GM18526 (cell line): Measurements from ENCODE around the gene GPR180.

Experiments
- POLR2A ChIP-seq: IDR thresholded peaks from 3 replicates; pipeline ENCODE4 v1.6.1; 2011; ENCODE audit not compliant: insufficient read length; ENCODE audit errors: extremely low read depth

Gene GPR180

GRCh38 chr13:94660695-94661326 is 59.2 kb downstream of the GPR180 start:
- no peak for TF ChIP-seq POLR2A

- TF ChIP-seq POLR2A: no peak
Measured at GRCh38 chr13:94661406-94661805, 59.7 kb downstream of the GPR180 start.

DNA sequence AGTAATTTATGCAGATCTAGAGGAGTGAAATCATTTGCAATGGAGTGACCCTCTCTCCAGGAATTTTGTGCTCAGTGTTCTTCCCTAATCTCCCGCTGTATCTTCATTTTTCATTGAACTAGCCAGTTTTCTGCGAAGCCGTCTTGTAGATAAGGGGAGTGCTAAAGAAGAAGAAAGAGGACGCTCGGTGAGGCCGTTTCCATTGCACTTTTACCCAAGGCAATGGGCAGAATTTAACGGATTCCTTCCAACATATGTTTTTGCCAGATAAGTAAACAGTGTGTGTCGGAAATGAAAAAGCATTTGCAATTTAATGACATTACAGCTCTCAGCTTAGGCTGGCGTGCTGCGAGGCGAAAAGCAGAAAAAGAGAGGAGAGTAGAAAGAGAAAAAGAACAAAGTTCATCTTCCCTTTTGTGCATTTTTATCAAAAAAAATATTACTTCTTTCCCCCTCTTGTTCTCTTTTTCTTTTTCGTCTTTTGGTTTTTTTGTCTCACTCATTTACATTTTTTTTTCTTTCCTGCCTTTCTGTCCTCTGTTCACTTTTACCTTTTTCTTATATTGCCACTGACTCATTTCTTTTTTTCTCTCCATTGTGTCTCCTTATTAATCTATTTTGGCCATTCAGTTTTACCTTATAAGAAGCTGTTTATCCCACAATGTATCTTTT is 60.8 kb downstream of the GPR180 start:
- no peak for TF ChIP-seq POLR2A

DNA sequence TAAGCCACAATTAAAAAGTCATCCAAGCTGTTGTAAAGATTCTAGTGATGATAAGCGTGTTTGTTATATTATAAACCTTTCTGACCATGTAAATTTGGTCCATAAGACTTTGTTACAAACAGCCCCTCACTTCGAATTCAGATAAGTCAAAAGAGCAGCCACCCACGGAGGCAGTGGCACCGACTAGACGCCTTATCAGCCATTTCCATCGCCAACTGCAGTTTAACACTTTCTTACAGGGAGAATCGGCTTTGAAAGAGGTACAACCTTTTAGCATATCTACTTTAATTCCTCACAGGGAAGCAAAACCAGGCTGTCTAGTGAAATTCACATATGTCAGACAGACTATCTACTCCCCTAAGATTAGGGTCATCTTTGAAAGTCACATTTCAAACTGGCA is 63.2 kb downstream of the GPR180 start:
- TF ChIP-seq POLR2A: no peak

- no peak for TF ChIP-seq POLR2A
Measured at GRCh38 chr13:94666065-94666464, 64.4 kb downstream of the GPR180 start.

DNA sequence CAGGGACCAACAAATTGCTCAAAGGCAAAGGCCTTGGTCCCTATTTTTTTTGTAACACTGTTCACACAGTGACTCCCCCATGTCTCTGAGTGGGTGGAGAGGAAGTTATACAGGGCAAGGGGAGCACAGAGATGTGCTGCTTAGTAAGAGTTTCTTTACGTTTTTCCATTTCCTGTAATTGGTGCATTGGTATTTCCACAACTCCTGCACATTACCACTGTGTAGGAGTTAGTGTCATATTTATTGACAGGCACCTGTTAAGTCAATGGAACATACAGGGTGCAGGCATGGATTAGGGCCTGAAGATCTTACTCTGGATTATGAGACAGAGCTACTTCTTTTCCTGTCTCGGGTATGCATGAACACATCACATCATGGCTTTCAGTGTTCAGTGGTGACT is 65.5 kb downstream of the GPR180 start:
- TF ChIP-seq POLR2A: no peak

DNA sequence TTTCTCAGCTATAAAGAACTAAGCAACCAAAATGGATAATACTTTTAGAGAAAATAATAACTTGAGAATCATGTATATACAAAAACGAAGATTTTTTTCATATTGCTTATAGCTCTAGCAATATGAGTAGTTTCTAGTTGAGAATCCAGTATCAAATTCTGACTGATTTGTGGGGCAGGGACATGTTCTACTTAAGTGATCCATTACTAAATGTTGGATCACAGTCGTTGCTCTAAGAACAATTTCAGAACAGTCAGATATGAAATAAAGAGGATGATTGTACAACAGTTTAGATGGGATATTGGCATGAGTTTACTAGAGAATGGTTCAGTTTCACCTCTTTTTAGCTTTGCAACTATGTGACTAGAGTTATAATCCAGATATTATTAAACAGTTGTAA is 70.7 kb downstream of the GPR180 start:
- no peak for TF ChIP-seq POLR2A

DNA sequence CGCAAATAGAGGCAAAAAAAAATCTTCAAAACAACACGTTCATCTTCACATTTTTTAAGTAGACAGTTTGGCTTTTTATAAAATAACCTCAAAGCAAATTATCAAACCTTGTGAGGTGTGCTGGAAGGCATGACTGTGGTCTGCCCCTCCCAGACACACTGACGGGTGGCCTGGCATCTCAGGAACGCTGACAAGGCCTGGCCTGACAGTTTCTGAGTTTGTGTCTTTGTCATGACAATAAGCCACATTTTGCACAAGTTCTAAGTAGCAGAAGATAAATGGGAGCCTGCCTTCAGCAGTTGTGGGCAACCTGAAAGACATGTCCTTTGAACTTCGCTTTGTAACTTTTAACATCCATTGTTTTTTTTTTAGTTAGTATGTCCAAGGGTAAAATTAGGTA is 72.2 kb downstream of the GPR180 start:
- no peak for TF ChIP-seq POLR2A

- no peak for TF ChIP-seq POLR2A
Measured at GRCh38 chr13:94674609-94675348, 73.1 kb downstream of the GPR180 start.

DNA sequence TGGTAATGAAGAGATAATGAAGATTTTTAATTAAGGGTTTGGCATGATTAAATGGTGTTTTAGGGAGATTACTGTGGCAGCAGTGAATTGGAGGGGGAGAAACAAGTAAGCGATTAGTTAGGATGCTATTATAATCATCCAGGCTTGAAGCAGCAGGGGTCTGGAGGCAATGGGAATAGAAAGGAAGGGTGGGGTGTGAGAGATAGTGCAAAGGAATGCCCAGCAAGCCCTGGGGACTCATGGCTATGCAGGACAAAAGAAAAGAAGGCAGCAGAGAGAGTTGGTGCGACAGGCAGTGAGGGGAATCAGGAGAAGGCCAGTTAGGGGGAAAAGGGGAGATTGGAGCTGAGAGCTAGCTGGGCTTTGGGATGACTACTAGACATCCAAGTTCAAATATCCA is 76.1 kb downstream of the GPR180 start:
- TF ChIP-seq POLR2A: no peak

DNA sequence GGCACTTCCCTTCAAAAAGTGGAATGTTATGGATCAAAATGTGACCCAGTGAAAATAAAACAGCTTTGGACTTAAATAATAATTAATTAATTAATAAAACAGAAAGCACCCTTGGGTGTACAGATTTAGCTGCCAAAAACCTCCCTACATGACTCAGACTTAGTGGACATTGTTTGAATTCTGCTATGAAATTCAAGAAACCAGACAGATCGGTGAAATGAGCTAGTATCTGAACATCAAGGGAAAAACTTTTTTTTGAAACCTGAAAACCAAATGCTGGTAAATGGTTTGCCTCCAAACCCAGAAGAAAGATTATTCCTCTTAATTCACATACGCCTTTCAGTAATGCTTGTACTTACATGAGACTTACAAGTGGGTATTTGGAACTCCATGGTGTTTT is 77.2 kb downstream of the GPR180 start:
- TF ChIP-seq POLR2A: no peak

GRCh38 chr13:94679614-94680013 is 78.0 kb downstream of the GPR180 start:
- no peak for TF ChIP-seq POLR2A

DNA sequence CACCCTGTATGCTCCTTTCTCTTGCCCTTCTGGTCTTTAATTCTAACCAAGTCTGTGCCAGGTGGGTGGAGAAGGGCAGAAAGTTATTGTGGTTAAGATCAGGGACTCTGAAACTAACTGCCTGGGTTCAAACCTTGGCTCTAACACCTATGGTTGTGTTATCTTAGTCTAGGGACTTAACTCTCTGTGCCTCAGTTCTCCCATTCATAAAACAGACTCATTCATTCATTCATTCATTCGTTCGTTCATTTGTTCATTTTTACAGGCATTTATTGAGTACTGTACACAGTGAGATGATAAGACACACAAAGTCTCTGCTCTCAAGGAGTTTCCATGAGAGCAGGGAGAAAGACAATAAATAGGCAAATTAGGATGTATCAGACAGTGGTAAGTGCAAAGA is 80.6 kb downstream of the GPR180 start:
- no peak for TF ChIP-seq POLR2A

DNA sequence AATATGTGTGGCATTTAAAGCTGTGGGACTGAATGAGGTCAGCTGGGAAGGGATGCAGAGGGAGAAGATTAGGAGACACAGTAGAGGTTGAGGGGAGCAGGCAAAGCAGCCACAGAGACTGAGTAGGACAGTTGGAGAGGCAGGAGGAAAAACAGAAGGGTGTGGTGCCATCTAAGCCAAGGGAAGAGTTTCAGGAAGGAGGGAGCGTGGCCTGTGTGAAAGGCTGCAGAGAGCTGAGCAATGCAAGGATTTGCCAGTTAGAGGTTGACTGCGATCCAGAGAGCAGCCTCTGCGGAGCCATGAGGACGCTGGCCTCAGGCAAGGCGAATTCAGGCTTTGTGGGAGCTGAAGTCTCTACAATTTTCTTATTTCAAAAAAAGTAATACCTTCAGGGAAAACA is 81.8 kb downstream of the GPR180 start:
- TF ChIP-seq POLR2A: no peak
